GM12801 (cell line): ENCODE results near the gene CFAP74.

Experiments used
- CTCF ChIP-seq: IDR thresholded peaks from one replicate; pipeline ENCODE4 v1.5.1; 2011; ENCODE audit warnings: control low read depth; ENCODE audit not compliant: insufficient read length; ENCODE audit errors: extremely low read depth

The CFAP74 gene

DNA sequence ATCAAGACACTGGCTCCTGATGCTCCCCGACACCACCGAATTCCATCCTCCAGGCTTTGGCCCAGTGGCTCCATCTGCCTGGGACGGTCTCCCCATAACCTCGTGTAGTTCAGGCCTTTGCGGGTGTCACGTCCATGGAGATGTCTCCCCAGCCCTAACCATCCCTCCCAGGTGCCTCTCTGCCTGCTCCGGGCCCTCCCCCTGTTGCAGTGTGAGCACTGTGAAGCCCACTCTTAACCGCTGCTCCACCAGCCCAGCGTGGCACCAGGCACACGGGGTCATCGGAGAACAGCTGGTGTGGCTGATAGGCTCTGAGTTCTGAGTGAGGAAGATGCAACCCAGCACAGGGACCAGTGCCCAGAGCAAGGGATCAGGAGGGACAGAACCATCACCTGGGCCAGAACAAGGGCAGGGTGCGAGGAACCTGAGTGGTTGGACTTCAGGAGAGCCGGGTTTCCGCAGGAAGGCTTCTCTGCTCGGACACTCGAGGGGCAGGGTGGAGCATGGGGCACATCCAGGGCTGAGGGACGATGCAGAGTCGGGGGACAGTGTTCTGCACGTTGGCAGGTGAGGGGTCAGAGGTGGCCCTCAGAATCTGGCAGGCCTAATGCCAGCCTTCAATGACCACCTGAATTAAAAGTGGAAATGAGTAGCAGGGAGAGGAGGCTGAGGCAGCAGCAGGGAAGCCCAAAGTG, 110.1 kb downstream of the CFAP74 start:
- TF ChIP-seq CTCF: no peak

DNA sequence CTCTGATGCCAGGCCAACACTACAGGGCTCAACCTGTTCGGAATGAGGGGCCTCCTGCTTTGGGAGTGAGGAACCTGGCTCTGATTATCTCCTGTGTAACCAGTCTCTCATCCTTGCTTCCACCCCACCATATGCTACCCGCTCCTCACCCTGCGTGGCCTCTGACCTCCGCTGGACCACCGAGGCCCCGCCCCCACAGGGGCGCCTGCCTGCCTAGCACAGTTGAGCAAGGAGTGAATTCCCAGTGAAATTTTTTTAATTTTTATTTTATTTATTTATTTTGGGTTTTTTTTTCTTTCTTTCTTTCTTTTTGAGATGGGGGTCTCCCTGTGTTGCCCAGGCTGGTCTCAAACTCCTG, 110.8 kb downstream of the CFAP74 start:
- TF ChIP-seq CTCF: no peak

DNA sequence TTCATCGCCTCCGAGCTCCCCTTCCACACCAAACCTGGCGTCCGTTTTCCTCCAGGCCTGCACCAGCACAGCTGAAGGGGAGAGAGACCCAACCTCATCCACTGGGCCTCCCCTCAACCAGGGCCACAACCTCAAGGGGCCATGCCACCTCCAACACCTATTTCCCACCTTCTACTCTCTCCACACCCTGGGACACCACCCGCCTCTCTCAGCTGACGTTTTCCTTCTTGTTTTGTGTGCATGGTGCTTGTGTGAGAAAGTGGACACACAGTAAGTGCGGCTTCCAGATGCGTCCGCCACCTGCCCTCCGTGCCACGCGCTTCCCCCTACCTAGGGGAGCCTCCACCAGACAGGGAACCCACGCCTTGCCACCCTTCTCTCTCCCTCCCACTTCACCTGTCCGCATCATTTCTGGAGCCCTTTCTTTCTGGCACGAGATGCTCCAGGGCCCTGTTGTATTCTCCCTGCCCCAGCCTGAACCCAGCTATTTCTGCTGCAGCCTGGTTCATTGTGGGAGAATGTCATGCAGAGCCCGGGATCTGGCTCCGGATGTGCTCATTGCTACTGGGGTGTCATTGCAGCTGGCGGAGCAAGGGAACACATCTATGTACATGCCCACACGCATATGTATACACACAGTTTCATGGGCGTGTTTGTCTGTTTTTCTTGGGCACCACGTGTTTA, 111.4 kb downstream of the CFAP74 start:
- no peak for TF ChIP-seq CTCF

DNA sequence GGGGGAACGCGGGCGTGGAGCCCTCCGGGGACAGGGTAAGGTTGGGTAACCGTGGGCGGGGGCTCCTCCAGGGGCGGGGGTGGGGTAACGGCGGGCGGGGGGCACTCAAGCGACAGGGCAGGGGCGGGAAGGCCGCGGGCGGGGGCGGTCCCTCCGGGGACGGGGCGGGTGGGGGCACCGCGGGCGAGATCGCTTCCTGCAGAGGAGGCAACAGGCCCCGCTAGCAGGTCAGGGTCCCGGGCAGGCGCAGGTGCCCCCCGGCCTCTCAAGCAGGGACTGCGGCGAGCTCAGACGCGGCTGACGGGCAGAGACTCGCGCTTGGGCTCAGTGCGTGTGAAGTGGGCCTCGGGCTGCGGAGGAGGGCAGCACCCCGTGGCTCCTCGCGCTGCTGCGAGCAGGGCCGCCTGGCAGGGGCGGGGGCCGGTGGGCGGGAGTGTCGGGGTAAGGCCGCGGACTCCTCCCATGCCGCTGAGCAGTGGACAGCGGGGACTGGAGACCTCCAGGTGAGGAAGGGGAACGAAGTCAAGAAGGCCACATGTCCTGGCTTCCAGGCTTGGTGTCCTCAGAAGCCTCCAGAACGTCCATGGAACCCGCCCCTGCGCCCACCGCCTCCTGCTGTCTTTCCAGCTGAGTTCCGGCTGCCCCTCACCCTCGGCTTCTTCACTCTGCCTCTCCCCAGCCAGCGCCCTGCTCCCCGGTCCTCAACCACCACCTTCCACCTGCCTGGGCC, 112.1 kb downstream of the CFAP74 start:
- no peak for TF ChIP-seq CTCF

- TF ChIP-seq CTCF: no peak
These were observed 112.9 kb downstream of the CFAP74 start, which contains the start of gene GNB1 for GRCh38 chr1:1890506-1891348. TSS of gene GNB1 (minus strand) at chr1:1891087. CDS start at chr1:1825453, 65,634 bp downstream.

DNA sequence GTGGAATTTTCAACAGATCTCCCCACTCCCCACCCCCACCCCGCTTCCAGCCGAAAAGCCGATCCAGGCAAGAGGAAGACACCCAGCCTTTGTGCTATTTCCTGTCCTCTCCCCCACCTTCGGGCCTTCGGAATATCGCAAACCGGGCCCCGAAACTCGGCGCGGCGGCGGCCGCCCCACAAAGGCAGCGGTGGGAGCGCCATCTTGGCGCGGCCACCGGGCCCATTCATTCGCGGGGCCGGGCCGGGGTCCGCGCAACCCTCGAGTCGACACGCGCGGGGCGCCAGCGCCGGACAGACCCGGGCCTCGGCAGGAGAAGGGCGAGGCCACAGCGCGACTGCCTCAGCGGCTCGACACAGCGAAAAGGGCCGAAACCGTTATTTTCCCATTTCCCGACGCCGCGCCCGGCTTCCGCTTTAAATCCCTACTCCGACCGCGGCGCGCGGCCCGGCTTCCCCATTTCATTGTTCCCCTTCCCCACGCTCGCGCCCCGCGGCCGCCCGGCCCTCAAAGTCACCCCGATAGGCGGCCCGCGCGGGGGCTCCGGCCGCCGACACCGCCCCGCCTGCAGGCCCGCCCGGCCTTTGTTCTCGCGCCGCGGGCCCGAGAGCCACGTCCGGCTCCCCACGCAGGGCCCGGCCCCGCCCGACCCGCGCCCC, 113.6 kb downstream of the CFAP74 start:
- no peak for TF ChIP-seq CTCF
